Esophagus squamous epithelium (tissue), 4 donors: ENCODE measurements around the gene PTPRJ.

Experiments
- POLR2A ChIP-seq, 4 donors: fragments of 450-650 bp; IDR thresholded peaks; one replicate each; pipeline ENCODE4 v1.6.1; 2017; ENCODE audit warnings: antibody characterized with exemption in 4 of 4, mild to moderate bottlenecking in 4 of 4, moderate library complexity in 3 of 4
- TF ChIP-seq, protein P1 (sequence below), 6 experiments: fragments of 450-650 bp in 4 of 6; fragments of 200-600 bp in 2 of 6; sonication (generic) in 2 of 6; IDR thresholded peaks; one replicate each; pipeline ENCODE4 v1.5.1; 2016 to 2019; ENCODE audit warnings: antibody characterized with exemption in 6 of 6, mild to moderate bottlenecking in 4 of 6, moderate library complexity in 4 of 6

DNA sequence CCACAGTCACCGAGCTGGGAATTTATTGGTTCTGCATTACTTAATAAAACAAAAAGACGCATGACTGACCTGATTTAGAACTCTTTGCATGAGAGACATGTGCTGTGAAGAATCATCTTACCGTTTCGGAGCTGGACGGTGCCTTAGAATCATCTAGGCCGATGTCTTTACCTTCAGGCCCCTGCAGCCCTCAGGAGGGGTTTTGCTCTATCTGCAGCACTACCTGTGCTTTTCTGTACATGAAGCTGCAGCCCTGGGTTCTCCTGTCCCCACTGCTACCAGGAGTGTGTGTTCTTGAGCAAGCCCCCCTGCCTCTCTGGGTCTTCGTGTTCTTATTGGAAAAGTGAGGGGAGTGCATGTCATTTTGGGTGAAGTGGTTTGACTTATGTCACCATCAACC is 142.3 kb downstream of the PTPRJ start:
- TF ChIP-seq, protein P1, sequence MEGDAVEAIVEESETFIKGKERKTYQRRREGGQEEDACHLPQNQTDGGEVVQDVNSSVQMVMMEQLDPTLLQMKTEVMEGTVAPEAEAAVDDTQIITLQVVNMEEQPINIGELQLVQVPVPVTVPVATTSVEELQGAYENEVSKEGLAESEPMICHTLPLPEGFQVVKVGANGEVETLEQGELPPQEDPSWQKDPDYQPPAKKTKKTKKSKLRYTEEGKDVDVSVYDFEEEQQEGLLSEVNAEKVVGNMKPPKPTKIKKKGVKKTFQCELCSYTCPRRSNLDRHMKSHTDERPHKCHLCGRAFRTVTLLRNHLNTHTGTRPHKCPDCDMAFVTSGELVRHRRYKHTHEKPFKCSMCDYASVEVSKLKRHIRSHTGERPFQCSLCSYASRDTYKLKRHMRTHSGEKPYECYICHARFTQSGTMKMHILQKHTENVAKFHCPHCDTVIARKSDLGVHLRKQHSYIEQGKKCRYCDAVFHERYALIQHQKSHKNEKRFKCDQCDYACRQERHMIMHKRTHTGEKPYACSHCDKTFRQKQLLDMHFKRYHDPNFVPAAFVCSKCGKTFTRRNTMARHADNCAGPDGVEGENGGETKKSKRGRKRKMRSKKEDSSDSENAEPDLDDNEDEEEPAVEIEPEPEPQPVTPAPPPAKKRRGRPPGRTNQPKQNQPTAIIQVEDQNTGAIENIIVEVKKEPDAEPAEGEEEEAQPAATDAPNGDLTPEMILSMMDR (IDR thresholded peaks at IDR 0.05) = no peak
- TF ChIP-seq POLR2A (IDR thresholded peaks at IDR 0.05) = no peak
